ENCODE data around the gene PRR29. TPM values are rescaled to one million over a fixed set of nuclear protein-coding genes. Genes with fewer than 3 reads are reported as not detected.
"Not testable (repeated sequence)": the region's sequence is repeated elsewhere in the genome, so short reads cannot be mapped to it uniquely, and the experiment has no call there.

PRR29 gene
- total RNA-seq, 1 donor from 2014 or later = 1.5 TPM

DNA sequence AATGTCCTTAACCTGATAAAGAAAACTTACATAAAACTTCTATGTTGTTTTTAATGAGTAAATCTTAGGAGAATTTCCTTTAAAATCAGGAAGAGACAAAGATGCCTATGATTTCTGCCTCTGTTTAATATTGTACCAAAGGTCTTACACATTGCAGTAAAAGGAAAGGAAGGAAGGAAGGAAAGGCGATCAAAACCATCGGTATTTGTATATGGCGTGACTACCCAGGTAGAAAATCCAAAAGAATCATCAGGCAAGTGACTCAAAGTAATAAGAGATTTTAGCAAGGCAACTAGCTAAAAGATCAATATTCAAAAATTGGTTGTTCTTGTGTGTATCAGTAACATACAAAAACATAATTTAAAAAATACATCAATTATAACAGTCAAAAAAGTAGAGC lies 18.8 kb downstream of the PRR29 start:
- TF ChIP-seq CTCF (IDR thresholded peaks at IDR 0.05) = no peak
- no peak for DNase-seq (ENCODE audit: low spot score in 2 of 2)
- no peaks in the 10 kb centered on the region for H3K4me1 ChIP-seq
- H3K27me3 ChIP-seq = no peaks in the 10 kb centered on the region
- H3K36me3 ChIP-seq = no peaks in the 10 kb centered on the region
- no peak overlapping the region for H3K27ac ChIP-seq
- intact Hi-C loops (cut with DNase I) = no loop called here
- no peak overlapping the region for H3K4me3 ChIP-seq
- no peaks in the 10 kb centered on the region for H3K9me3 ChIP-seq

DNA sequence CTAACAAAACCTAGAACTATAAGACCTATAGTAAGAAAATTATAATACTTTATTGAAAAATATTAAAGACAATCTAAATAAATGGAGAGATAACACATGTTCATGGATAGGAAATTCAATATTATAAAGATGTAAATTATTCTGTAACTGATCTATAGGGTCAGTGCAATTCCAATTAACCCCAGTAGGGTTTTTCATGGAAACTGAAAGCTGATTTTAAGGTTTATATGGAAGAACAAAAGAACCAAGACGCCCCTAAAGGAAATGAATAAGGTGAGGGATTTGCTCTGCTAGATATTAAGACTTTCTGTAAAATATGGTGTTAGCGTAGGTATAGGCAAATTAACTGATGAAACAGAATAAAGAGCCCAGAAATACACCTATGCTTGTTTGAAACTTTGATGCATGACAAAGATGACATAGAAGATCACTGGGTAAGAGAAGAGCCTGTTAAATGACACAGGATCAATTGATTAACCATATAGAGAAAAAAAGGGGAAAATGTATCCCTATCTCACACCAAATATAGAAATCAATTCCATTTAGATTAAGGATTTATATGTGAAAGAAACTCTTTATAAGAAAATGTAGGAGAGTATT lies 19.3 kb downstream of the PRR29 start:
- Histone ChIP-seq H3K27me3 (no peaks in the 10 kb centered on the region), H3K4me3 (no peak overlapping the region), H3K27ac (no peak overlapping the region), H3K9me3 (no peaks in the 10 kb centered on the region), H3K4me1 (no peaks in the 10 kb centered on the region), H3K36me3 (no peaks in the 10 kb centered on the region)
- no peak for TF ChIP-seq CTCF (IDR thresholded peaks at IDR 0.05)
- DNase-seq (ENCODE audit: low spot score in 2 of 2) = no peak
- intact Hi-C loops (cut with DNase I) = no loop called here

DNA sequence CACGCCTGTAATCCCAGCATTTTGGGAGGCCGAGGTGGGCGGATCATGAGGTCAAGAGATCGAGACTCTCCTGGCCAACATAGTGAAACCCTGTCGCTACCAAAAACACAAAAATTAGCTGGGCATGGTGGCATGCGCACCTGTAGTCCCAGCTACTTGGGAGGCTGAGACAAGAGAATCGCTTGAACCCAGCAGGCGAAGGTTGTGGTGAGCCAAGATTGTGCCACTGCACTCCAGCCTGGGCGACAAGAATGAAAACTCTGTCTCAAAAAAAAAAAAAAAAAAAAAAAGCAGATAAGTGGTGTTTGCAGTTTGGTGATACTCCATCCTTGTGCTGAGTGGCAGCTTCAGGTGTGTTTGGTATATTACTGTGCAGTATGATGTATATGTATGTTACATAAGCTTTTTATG lies 21.4 kb downstream of the PRR29 start:
- H3K4me1 ChIP-seq; intact Hi-C loops (cut with DNase I); H3K9me3 ChIP-seq; H3K27me3 ChIP-seq; H3K36me3 ChIP-seq: not testable (repeated sequence)
- Histone ChIP-seq H3K27ac (peak overlapping the region in 1 of 2 donors; percentile 50), H3K4me3 (peak overlapping the region in 1 of 2 donors; percentile 60)
- peak in 1 of 2 donors; percentile 37 for DNase-seq (ENCODE audit: low spot score in 2 of 2)

- no peaks in the 10 kb centered on the region for H3K9me3 ChIP-seq
- no peak for TF ChIP-seq CTCF (IDR thresholded peaks at IDR 0.05)
- H3K36me3 ChIP-seq = no peaks in the 10 kb centered on the region
- H3K4me1 ChIP-seq = no peaks in the 10 kb centered on the region
- H3K27me3 ChIP-seq = no peaks in the 10 kb centered on the region
- H3K27ac ChIP-seq = peak within 1 kb of the TSS; percentile 50 to 56
- peak in 1 of 2 donors; percentile 77 for DNase-seq (ENCODE audit: low spot score in 2 of 2)
- H3K4me3 ChIP-seq = peak within 1 kb of the TSS; percentile 26 to 60
- intact Hi-C loops (cut with DNase I) = loop anchor here (10.0 kb wide), 1 partner anchor 265 kb away; no protein-coding TSS in a partner anchor
Measured at GRCh38 chr17:64020056-64020766, 22.1 kb downstream of the PRR29 start, which contains the start of gene ICAM2. ICAM2 (minus strand) TSS chr17:64020633; CDS start chr17:64006691, 13,942 bp downstream.

DNA sequence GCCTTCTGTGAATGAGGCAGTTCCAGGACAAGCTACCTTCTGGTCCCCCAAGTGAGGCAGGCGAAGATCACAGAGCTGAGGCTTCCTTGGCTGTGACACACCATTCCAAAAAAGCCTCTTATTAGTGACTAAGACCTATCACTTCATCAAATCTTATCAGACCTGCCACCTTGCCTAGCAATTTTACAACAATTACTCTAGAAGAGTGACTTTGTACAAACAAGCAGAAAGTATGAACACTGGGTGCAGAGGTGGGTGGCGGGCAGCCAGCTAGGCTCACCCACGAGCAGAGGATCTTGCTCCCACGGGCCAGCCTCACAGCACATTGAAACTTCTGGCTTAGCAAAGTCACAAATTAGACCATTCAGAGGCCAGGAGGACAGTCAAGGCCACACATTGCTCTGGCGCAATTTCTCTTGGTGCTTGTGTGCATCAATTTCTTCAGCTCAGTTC lies 24.5 kb downstream of the PRR29 start:
- no peak overlapping the region for H3K27ac ChIP-seq
- intact Hi-C loops (cut with DNase I) = loop anchor here (10.0 kb wide), 1 partner anchor 262 kb away; no protein-coding TSS in a partner anchor
- H3K4me3 ChIP-seq = no peak overlapping the region
- no peak for TF ChIP-seq CTCF (IDR thresholded peaks at IDR 0.05)
- DNase-seq (ENCODE audit: low spot score in 2 of 2) = peak in 1 of 2 donors; percentile 59
- no peaks in the 10 kb centered on the region for H3K9me3 ChIP-seq
- no peaks in the 10 kb centered on the region for H3K36me3 ChIP-seq
- peaks cover 0 to 3% of the 10 kb centered on the region in 2 donors for H3K4me1 ChIP-seq
- H3K27me3 ChIP-seq = no peaks in the 10 kb centered on the region

- peak in 1 of 2 donors; percentile 46 for DNase-seq (ENCODE audit: low spot score in 2 of 2)
- no peak for TF ChIP-seq CTCF (IDR thresholded peaks at IDR 0.05)
- H3K4me1 ChIP-seq = peaks cover 0 to 3% of the 10 kb centered on the region in 2 donors
- H3K4me3 ChIP-seq = no peak overlapping the region
- no peaks in the 10 kb centered on the region for H3K36me3 ChIP-seq
- intact Hi-C loops (cut with DNase I) = loop anchor here (2.0 to 10.0 kb wide), 2 partner anchors 105 to 261 kb away; partner anchors contain the start of gene GH1
- no peak overlapping the region for H3K27ac ChIP-seq
- H3K27me3 ChIP-seq = no peaks in the 10 kb centered on the region
- no peaks in the 10 kb centered on the region for H3K9me3 ChIP-seq
Measured at GRCh38 chr17:64024215-64024654, 26.1 kb downstream of the PRR29 start.

All from ascending aorta (tissue), 2 donors.